Measurements from ENCODE around the gene TELO2. TPM values are rescaled to one million over a fixed set of nuclear protein-coding genes. Genes with fewer than 3 reads are reported as not detected.
A peak's percentile ranks its signal among the peaks of the same experiment; 100 is the strongest.

The TELO2 gene
- total RNA-seq, 1 donor, result 10.2 TPM

DNA sequence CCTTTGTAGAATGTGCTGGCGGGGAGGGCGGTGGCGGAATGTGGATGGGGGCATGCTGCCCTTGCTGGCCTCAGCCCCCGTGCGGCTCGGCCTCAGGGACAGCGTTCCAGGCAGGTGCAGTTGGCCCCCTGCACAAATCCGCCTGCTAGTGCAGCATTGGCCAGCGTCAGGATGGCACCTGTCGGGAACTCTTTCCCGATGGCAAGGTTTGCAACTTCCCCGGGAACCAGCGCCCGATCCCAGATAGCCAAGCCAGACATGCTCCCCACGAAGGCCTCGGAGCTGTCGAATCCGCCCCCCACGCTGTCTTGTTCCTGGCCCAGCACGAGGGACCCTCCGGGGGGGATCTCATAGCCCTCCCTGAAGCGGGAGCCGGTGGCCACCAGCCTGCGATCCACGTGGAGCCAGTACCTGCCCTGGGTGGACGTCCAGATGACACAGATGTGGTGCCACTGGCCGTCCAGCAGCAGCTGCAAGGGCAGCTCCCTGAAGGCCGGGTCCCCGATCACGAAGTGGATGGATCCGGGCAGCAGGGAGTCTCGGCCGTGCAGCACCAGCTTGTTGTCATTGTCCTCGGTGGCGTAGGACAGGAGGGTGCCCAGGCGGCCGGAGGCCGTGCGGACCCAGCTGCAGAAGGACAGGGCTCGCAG lies 7.2 kb upstream of the TELO2 start:
- H3K4me3 ChIP-seq (ENCODE audit: low read length), result no peak overlapping the region
- H3K4me1 ChIP-seq (ENCODE audit: insufficient read depth, low read length), result peaks cover 29% of the 10 kb centered on the region
- H3K9me3 ChIP-seq (ENCODE audit: low read depth, low read length), result no peaks in the 10 kb centered on the region
- no peaks in the 10 kb centered on the region for H3K27me3 ChIP-seq (ENCODE audit: insufficient read depth, low read length)

DNA sequence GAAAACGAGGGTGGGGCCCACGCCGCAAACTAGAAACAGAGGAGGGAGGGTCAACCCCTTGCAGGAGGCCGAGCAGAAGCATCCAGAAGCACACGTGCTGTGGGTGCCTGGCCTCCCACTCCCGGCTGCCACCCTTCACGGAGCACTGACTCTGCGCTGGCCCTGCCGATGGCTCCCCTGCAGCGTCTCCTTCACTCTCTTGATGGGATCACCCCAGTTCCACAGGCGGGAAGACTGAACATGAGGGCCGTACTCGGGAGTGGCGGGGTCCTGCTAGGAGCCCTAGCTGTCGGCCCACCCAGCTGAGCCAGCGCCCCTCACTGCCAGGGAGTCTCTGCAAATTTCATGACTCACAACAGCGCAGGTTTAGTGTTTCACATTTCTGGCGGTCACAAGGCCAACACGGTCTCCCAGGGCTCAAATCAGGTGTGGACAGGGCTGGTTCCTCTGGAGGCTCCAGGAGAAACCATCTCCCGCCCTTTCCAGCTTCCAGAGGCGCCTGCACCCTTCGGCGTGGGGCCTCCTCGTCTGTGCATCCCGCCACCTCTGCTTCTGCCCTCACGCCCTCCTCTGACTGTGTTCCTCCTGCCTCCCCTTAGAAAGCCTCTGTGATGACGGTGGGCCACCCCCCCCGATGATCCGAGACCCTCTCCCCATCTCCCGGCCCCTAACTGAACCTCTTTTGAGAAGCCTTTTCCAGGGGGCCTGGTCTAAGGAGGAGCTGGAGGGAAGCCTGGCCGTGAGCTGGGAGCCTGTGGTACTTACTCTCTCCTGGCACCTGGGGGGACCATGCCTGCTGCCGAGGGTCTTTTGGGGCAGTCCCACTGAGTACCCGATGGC lies 6.4 kb upstream of the TELO2 start:
- Histone ChIP-seq H3K4me3 (ENCODE audit: low read length) (no peak overlapping the region), H3K27me3 (ENCODE audit: insufficient read depth, low read length) (no peaks in the 10 kb centered on the region), H3K9me3 (ENCODE audit: low read depth, low read length) (no peaks in the 10 kb centered on the region), H3K4me1 (ENCODE audit: insufficient read depth, low read length) (peaks cover 22% of the 10 kb centered on the region)

DNA sequence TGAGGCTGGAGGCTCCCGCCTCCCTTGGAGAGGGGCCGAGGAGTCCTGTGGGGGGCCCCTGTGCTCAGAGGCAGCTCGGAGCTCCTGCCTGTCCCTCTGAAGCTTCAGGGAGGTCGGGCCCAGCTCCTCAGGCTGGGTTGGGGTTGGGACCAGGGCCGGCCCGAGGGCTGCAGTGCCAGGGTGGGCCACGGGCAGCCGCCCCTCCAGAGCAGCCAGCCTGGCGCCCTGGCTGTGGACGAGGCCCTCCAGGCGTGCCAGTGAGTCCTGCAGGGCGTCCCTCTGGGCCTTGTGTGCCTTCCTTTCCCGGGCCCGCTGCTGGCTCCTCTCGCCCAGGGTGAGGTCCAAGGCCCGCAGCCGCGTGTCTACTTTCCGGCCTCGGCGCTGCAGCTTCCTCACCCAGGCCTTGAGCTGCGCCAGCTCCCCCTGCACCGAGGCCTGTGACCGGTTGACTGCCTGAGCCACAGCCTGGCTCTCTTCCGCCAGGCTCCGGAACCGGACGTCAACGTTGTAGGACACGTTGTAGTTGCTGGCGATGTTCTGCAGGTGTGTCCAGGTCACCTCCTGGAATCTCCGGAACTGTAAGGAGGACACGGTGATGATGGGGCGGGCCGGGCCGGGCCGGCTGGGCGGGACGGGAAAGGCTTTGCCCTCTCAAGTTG lies 5.6 kb upstream of the TELO2 start:
- Histone ChIP-seq H3K9me3 (ENCODE audit: low read depth, low read length) (no peaks in the 10 kb centered on the region), H3K4me1 (ENCODE audit: insufficient read depth, low read length) (peaks cover 26% of the 10 kb centered on the region), H3K27me3 (ENCODE audit: insufficient read depth, low read length) (no peaks in the 10 kb centered on the region), H3K4me3 (ENCODE audit: low read length) (no peak overlapping the region)

DNA sequence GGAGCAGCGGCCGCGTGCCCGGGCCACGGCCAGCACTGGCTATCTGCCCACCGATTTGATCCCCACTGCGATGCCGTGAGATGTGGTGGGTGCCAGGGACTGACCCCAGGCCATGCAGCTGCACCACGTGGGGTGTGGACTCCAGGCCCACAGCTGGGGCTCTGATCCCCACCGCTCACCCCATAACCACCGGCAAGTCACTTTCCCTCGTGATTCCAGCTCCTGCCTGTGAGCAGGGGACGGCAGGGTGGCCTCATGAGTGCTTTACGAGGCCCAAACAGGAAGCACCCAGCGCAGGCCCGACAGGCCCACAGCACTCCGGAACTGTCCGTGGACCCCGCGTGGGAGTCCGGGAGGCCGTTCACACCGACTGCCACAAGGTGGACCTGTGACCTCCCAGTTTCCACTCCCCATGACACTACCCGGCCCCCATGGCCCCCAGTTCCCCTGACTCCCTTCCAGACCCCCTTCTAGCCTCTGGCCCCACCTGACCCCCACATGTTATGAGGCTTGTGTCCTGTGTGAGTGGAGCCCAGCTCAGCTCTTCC lies 5.0 kb upstream of the TELO2 start:
- Histone ChIP-seq H3K4me3 (ENCODE audit: low read length) (no peak overlapping the region), H3K9me3 (ENCODE audit: low read depth, low read length) (no peaks in the 10 kb centered on the region)

DNA sequence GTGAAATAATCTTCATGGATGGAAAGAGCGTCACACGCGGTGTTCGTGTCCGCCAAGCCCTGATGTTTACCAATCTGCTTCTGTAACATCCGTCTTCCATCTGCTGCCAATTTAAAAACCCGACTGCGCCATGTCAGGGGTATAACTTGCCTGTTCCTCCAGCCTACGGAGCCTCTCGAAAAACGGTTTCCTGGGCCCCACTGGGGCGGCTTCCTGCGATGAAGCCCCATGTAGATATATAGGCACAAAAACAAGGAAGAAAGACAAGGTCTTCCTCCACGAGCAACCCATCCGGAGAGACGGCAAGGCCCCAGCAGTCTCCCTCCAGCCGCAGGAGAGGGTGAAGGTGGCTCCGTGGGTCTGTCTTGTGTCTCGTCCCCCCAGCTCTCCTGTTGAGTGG lies 4.5 kb upstream of the TELO2 start, which contains the start of gene PTX4:
TSS of gene PTX4 (minus strand) at position 326 of the 400 bp plus-strand sequence. CDS start at position 291, 35 bp downstream.
- Histone ChIP-seq H3K4me3 (ENCODE audit: low read length) (no peak within 1 kb of the TSS), H3K27me3 (ENCODE audit: insufficient read depth, low read length) (no peaks in the 10 kb centered on the region), H3K4me1 (ENCODE audit: insufficient read depth, low read length) (peaks cover 25% of the 10 kb centered on the region), H3K9me3 (ENCODE audit: low read depth, low read length) (no peaks in the 10 kb centered on the region)

More for the DNA sequence above, 5.0 kb upstream of the TELO2 start:
- no peaks in the 10 kb centered on the region for H3K27me3 ChIP-seq (ENCODE audit: insufficient read depth, low read length)
- H3K4me1 ChIP-seq (ENCODE audit: insufficient read depth, low read length), result peaks cover 30% of the 10 kb centered on the region

DNA sequence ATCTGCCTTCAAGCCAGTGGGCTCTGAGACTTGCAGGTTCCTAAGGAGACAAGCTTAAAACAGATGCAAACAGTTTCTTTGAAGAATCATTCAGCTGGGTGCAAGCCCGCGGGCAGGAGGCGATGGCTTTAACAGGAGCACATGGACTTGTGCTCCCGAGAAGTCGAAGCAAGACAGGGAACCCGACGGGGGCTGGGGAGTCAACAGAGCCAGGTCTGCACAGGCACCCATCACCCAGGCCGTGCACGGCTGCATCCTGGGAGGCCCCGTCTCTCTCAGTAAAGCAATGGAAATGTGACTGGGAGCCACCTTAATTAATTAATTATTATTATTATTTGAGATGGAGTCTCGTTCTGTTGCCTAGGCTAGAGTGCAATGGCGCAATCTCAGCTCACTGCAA lies 4.1 kb upstream of the TELO2 start:
- H3K9me3 ChIP-seq (ENCODE audit: low read depth, low read length), result no peaks in the 10 kb centered on the region
- H3K27me3 ChIP-seq (ENCODE audit: insufficient read depth, low read length), result no peaks in the 10 kb centered on the region
- no peak overlapping the region for H3K4me3 ChIP-seq (ENCODE audit: low read length)
- H3K4me1 ChIP-seq (ENCODE audit: insufficient read depth, low read length), result peaks cover 25% of the 10 kb centered on the region

DNA sequence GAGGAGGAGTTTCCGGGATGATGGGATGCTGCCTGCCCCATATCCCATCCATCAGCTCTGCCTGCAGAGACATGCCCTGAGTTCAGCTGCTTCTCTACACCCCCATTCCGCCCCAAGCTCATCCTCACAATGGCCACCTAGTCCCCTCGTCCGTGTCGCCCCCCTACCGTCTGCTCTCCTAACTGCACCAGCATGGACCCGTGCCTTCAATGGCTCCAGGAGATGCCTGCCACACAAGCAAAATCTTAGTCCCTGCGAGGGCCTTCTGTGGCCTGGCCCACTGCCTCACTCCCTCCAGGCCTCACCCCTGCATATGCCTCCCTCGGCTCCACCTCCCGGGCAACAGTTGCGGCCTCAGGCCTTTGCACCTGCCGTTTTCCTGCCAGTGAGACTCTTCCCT lies 1.8 kb upstream of the TELO2 start:
- H3K9me3 ChIP-seq (ENCODE audit: low read depth, low read length), result no peaks in the 10 kb centered on the region
- no peaks in the 10 kb centered on the region for H3K27me3 ChIP-seq (ENCODE audit: insufficient read depth, low read length)
- peaks cover 29% of the 10 kb centered on the region for H3K4me1 ChIP-seq (ENCODE audit: insufficient read depth, low read length)
- H3K4me3 ChIP-seq (ENCODE audit: low read length), result no peak overlapping the region

DNA sequence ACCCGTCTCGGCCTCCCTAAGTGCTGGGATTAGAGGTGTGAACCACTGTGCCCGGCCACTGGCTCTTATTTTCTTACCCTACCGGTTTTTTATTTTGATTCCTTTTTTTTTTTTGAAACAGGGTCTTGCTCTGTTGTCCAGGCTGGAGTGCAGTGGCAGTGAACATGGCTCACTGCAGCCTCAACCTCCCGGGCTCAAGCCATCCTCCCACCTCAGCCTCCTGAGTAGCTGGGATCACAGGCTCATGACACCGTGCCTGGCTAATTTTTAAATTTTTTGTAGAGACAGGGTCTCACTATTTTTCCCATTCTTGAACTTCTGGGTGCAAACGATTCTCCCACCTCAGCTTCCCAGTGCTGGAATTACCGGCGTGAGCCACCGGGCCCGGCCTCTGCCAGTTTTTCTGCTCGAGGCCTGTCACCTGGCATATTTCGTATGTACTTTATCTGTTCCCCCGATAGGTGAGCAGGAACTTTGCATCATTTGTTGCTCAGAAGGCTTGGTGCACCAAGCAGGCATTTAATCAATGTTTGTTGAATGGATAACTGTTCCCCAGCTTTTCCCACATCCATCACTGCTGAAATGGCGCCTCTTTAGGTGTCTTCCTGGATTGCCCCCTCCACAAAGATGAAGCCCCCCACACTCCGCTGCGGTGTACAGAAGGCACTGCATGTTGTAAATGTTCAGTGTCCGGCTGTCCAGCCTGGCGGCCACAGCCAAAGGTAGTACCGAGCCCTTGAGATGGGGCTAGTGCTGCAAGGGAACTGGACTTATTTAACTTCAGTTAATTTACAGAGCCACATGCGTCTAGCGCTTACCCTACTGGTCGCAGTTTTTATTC lies 858 bp upstream of the TELO2 start:
- Histone ChIP-seq H3K4me1 (ENCODE audit: insufficient read depth, low read length) (peaks cover 29% of the 10 kb centered on the region), H3K9me3 (ENCODE audit: low read depth, low read length) (no peaks in the 10 kb centered on the region), H3K4me3 (ENCODE audit: low read length) (peak overlapping the region; percentile 37)

DNA sequence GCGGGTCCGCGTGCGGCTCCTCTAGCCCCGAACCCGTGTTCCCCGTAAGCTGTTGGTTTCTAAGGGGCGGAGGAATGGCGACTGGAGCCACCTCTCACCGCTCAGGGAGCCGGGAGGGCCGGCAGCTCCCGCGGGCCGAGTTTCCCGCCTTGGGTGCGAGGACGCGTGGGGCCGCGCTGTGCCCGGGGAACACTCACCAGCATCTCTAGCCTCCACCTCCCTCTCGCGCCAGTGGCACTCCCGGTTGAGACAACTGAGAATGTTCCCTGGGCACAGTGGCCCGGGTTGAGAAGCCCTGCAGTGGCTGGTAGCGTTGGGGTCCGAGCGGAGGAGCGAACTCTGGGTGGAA lies 560 bp downstream of the TELO2 start:
- Histone ChIP-seq H3K4me1 (ENCODE audit: insufficient read depth, low read length) (peaks cover 26% of the 10 kb centered on the region), H3K4me3 (ENCODE audit: low read length) (peak overlapping the region; percentile 58), H3K27me3 (ENCODE audit: insufficient read depth, low read length) (no peaks in the 10 kb centered on the region), H3K9me3 (ENCODE audit: low read depth, low read length) (no peaks in the 10 kb centered on the region)

More for the DNA sequence above, 858 bp upstream of the TELO2 start:
- H3K27me3 ChIP-seq (ENCODE audit: insufficient read depth, low read length), result no peaks in the 10 kb centered on the region

DNA sequence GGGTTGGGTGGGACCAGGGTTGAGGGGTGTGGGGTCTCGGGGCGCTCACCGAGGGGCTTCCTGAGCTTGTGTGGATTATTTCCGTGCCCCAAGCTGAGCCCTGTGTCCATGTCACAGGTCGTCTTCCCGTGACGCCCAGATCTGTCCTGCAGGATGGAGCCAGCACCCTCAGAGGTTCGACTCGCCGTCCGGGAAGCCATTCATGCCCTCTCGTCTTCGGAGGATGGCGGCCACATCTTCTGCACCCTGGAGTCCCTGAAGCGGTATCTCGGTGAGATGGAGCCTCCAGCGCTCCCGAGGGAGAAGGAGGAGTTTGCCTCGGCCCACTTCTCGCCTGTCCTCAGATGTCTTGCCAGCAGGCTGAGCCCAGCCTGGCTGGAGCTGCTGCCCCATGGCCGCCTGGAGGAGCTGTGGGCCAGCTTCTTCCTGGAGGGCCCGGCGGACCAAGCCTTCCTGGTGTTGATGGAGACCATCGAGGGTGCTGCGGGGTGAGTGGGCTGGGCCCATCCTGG lies 1.0 kb downstream of the TELO2 start:
- Histone ChIP-seq H3K27me3 (ENCODE audit: insufficient read depth, low read length) (no peaks in the 10 kb centered on the region), H3K9me3 (ENCODE audit: low read depth, low read length) (no peaks in the 10 kb centered on the region), H3K4me1 (ENCODE audit: insufficient read depth, low read length) (peaks cover 23% of the 10 kb centered on the region), H3K4me3 (ENCODE audit: low read length) (peak overlapping the region; percentile 58)

DNA sequence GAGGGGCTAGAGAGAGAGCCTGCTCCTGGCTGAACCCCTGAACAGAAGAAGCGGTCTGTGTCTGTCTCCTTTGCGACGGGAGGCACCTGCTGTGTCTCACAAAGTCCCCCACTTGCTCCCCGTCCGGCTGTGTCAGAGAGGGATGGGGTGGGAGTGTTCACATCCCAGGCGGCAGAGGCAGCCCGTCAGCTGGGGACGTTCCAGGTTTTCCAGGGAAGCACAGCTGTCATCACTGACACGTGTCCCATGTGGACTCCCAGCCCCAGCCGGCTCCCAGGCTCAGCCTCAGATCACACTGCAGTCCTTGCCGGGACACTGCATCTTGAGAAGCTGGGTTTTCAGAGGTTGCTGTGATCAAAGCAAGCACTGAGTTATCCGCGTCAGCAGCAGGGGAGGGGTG lies 1.6 kb downstream of the TELO2 start:
- peaks cover 23% of the 10 kb centered on the region for H3K4me1 ChIP-seq (ENCODE audit: insufficient read depth, low read length)
- no peaks in the 10 kb centered on the region for H3K9me3 ChIP-seq (ENCODE audit: low read depth, low read length)
- no peak overlapping the region for H3K4me3 ChIP-seq (ENCODE audit: low read length)
- no peaks in the 10 kb centered on the region for H3K27me3 ChIP-seq (ENCODE audit: insufficient read depth, low read length)

DNA sequence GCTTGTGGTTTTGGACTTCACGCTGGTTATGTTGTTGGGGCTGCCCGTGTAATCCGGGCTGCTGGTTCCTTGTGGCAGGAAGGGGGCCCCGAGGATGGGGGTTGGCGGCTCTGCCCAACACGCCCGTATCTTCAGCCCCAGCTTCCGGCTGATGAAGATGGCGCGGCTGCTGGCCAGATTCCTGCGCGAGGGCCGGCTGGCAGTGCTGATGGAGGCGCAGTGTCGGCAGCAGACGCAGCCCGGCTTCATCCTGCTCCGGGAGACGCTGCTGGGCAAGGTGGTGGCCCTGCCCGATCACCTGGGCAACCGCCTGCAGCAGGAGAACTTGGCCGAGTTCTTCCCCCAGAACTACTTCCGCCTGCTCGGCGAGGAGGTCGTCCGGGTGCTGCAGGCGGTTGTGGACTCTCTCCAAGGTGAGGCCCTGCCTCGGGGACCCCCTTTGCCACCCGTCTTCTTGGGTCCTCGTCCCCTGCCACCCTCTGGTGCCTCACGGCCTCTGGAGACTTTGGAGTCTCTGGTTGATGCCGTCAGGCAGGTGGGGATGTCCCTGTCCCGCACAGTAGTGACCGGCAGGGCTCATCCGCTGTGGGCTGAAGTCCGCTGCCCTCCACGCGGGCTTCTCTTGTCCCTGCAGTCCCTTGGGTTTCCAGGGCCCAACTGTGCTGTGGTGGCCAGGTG lies 2.2 kb downstream of the TELO2 start:
- no peak overlapping the region for H3K4me3 ChIP-seq (ENCODE audit: low read length)
- no peaks in the 10 kb centered on the region for H3K9me3 ChIP-seq (ENCODE audit: low read depth, low read length)
- H3K4me1 ChIP-seq (ENCODE audit: insufficient read depth, low read length), result peaks cover 23% of the 10 kb centered on the region
- H3K27me3 ChIP-seq (ENCODE audit: insufficient read depth, low read length), result no peaks in the 10 kb centered on the region

DNA sequence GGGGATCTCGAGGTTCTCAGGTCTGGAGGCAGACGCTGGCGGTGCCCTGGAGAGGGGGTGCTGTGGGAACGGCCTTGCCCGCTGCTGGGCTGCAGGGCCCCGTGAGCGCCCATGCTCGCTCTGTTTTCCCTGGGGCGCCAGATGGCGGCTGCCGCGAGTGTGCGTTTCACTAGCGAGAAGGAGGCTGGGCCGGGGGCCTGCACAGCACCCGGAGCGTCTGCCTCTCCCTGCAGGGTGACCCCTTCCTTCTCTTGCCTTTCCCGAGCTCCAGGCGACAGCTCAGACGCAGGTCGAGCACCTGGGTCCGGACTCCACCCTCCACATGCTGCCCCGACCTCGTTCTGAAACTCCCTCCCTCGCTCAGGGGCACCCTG lies 2.7 kb downstream of the TELO2 start:
- no peaks in the 10 kb centered on the region for H3K27me3 ChIP-seq (ENCODE audit: insufficient read depth, low read length)
- H3K4me3 ChIP-seq (ENCODE audit: low read length), result no peak overlapping the region
- no peaks in the 10 kb centered on the region for H3K9me3 ChIP-seq (ENCODE audit: low read depth, low read length)
- H3K4me1 ChIP-seq (ENCODE audit: insufficient read depth, low read length), result peaks cover 23% of the 10 kb centered on the region

DNA sequence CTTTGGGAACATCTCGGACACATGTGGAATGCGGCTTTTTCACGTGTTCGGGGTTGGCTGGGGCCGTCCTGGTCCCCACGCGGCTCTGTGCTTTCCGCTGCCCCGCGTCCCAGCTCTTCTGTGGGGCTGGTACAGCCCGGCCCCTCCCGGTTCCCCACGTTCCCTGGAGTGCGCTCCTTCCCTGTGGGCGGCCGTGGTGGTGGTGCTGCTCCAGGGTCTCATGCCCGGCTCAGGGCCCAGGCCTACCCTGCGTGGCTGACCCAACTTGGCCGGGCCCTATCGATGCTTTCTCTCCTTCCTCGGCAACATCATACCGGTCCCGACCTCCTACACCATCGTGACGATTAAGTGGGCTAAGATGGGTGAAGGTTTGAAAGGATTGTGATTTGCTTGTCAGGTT lies 3.3 kb downstream of the TELO2 start:
- Histone ChIP-seq H3K4me3 (ENCODE audit: low read length) (no peak overlapping the region), H3K27me3 (ENCODE audit: insufficient read depth, low read length) (no peaks in the 10 kb centered on the region), H3K4me1 (ENCODE audit: insufficient read depth, low read length) (peaks cover 23% of the 10 kb centered on the region), H3K9me3 (ENCODE audit: low read depth, low read length) (no peaks in the 10 kb centered on the region)

Measured in mononuclear cell (primary cell).